Measurements from ENCODE around the gene YJEFN3. TPM values are rescaled to one million over a fixed set of nuclear protein-coding genes. Genes with fewer than 3 reads are reported as not detected.

YJEFN3 gene
- total RNA-seq, 4 donors from 2014 or later, result 0.45 to 1.4 (median 0.96) TPM

DNA sequence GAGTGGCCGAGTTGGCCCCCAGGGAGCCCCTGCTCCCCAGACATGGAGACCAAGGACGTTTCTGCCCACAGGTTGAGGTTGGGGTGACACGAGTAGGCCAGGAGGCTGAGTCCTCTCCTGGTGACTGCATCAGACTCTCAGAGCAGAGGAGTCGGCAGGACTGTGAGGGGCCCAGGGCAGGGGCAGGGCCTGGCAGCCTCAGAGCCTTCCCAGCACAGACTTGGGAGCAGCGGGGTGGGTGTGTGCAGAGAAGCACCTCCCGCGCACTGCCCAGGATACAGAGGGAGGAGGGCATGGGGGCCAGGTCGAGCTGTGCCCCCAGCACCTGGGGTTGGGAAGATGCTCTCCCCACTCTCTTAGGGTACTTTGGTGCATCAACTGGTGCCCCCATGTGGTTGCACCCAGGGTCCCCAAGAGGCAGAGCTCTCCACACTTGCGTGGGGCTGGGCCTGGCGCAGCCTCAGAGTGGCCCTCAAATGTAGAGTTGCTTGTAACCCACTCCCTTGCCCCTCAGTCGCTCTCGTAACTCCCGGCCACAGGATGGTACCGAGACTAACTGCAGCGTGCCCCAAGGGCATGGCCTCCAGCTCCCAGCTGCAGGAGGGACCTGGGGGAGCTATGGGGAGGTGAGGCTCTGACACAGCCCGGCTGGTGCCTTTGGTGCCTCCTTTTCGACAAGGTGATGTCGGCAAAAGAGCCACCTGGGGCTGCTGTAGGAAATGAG lies 29.3 kb upstream of the YJEFN3 start:
- Histone ChIP-seq H3K9me3 (no peaks in the 10 kb centered on the region), H3K27me3 (no peaks in the 10 kb centered on the region), H3K36me3 (peaks cover 0 to 99% of the 10 kb centered on the region in 2 donors), H3K4me3 (no peak overlapping the region), H3K4me1 (no peaks in the 10 kb centered on the region), H3K27ac (no peak overlapping the region)
- ATAC-seq, result no peak
- TF ChIP-seq CTCF (IDR thresholded peaks at IDR 0.05) (no peak), POLR2AphosphoS5 (IDR thresholded peaks at IDR 0.05) (no peak), POLR2A (IDR thresholded peaks at IDR 0.05) (no peak), EP300 (IDR thresholded peaks at IDR 0.05) (no peak)
- 50% methylated on average over 1 of the region's 18 CpGs; no CpG with 5 or more reads in 1 of the 2 donors for WGBS, 2 donors (ENCODE audit: low coverage in 1 of 2)

GRCh38 chr19:19500975-19501644 lies 27.6 kb upstream of the YJEFN3 start:
- Histone ChIP-seq H3K4me3 (no peak overlapping the region), H3K27ac (no peak overlapping the region), H3K4me1 (no peaks in the 10 kb centered on the region), H3K9me3 (no peaks in the 10 kb centered on the region), H3K27me3 (no peaks in the 10 kb centered on the region), H3K36me3 (peaks cover 0 to 100% of the 10 kb centered on the region in 2 donors)
- WGBS, 2 donors (ENCODE audit: low coverage in 1 of 2), result 76 to 87% methylated on average over 3 to 4 of the region's 34 CpGs
- no peak for ATAC-seq
- TF ChIP-seq POLR2A (IDR thresholded peaks at IDR 0.05) (no peak), POLR2AphosphoS5 (IDR thresholded peaks at IDR 0.05) (no peak), EP300 (IDR thresholded peaks at IDR 0.05) (no peak), CTCF (IDR thresholded peaks at IDR 0.05) (no peak)

DNA sequence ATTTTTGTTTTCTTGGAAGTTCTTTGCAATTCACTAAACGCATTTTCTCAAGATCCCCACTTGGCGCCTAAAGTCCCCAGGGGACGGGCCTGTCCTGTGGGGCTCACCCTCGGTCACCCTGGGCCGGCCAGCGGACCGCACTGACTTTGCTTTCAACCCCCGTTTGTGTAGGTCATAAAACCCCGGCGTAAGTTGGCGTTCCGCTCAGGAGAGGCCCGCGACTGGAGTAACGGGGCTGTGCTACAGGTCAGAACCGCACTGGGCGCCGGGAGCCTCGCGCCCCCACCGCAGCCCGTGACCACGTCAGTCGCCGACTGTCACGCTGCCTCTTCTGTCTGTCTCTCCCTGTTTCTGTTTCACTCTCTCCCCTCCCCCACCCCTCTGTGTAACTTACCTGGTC lies 26.9 kb upstream of the YJEFN3 start:
- no peak for ATAC-seq
- H3K36me3 ChIP-seq, result peaks cover 0 to 100% of the 10 kb centered on the region in 2 donors
- TF ChIP-seq CTCF (IDR thresholded peaks at IDR 0.05) (no peak), POLR2A (IDR thresholded peaks at IDR 0.05) (no peak), POLR2AphosphoS5 (IDR thresholded peaks at IDR 0.05) (no peak), EP300 (IDR thresholded peaks at IDR 0.05) (no peak)
- no peak overlapping the region for H3K27ac ChIP-seq
- H3K9me3 ChIP-seq, result no peaks in the 10 kb centered on the region
- 94 to 97% methylated on average over 15 to 26 of the region's 26 CpGs for WGBS, 2 donors (ENCODE audit: low coverage in 1 of 2)
- no peak overlapping the region for H3K4me3 ChIP-seq
- no peaks in the 10 kb centered on the region for H3K4me1 ChIP-seq
- H3K27me3 ChIP-seq, result no peaks in the 10 kb centered on the region

DNA sequence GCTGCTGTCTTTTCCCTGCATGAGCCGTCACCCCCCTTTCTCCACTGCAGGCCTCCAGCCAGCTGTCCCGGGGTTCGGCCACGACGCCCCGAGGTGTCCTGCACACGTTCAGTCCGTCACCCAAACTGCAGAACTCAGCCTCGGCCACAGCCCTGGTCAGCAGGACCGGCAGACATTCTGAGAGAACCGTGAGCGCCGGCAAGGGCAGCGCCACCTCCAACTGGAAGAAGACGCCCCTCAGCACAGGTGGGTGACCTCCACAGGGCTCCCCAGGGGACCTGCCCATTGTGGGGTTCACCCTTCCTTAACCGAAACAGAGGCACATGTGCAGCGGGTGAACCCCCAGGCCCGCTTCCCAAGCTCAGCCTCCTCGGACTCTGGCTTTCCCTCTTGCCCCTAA lies 26.4 kb upstream of the YJEFN3 start:
- no peak for ATAC-seq
- Histone ChIP-seq H3K9me3 (no peaks in the 10 kb centered on the region), H3K4me1 (no peaks in the 10 kb centered on the region), H3K4me3 (no peak overlapping the region), H3K27ac (no peak overlapping the region), H3K27me3 (no peaks in the 10 kb centered on the region), H3K36me3 (peaks cover 0 to 100% of the 10 kb centered on the region in 2 donors)
- TF ChIP-seq CTCF (IDR thresholded peaks at IDR 0.05) (no peak), POLR2AphosphoS5 (IDR thresholded peaks at IDR 0.05) (no peak), POLR2A (IDR thresholded peaks at IDR 0.05) (no peak), EP300 (IDR thresholded peaks at IDR 0.05) (no peak)
- 95% methylated on average over 4 of the region's 19 CpGs; no CpG with 5 or more reads in 1 of the 2 donors for WGBS, 2 donors (ENCODE audit: low coverage in 1 of 2)

Measured in gastroesophageal sphincter (tissue), 4 donors.